Cardiac muscle cell (in vitro differentiated cells and primary cell): ENCODE data around the gene DNAH12. TPM values are rescaled to one million over a fixed set of nuclear protein-coding genes. Genes with fewer than 3 reads are reported as not detected.

Source experiments
- DNase-seq, 2 donors: peaks; one replicate each; pipeline versions ENCODE4 v3.0.0 to v3.0.0-alpha.2; 2010 to 2017; ENCODE audit warnings: low read depth in 1 of 2, low spot score in 1 of 2
- H3K27ac ChIP-seq: fragments of 200-600 bp; sonication (generic); 2 replicates; pipeline ENCODE4 v1.5.1; 2016
- H3K27me3 ChIP-seq: fragments of 200-600 bp; sonication (generic); 2 replicates; pipeline ENCODE4 v1.6.0; 2016; ENCODE audit warnings: control low read depth
- H3K36me3 ChIP-seq: fragments of 200-600 bp; sonication (generic); 2 replicates; pipeline ENCODE4 v1.5.1; 2016; ENCODE audit warnings: control low read depth
- H3K4me1 ChIP-seq: fragments of 200-600 bp; sonication (generic); 2 replicates; pipeline ENCODE4 v1.8.1; 2017; ENCODE audit warnings: low read depth, mild to moderate bottlenecking, mixed run types
- H3K4me3 ChIP-seq: fragments of 200-600 bp; sonication (generic); 2 replicates; pipeline ENCODE4 v1.5.1; 2016; ENCODE audit warnings: mild to moderate bottlenecking
- H3K9me3 ChIP-seq: fragments of 200-600 bp; sonication (generic); 2 replicates; pipeline ENCODE4 v1.5.1; 2017; ENCODE audit warnings: low read depth, mild to moderate bottlenecking, control low read depth
- polyA plus RNA-seq: library from polyadenylated mRNA; unstranded; fragments of >200 nt; fragmentation: Nextera tagmentation; extraction: Ambion mirVana; gene quantifications from 2 replicates; pipeline ENCODE4 v1.2.1, GENCODE V29; 2016
- total RNA-seq: library from RNA; depleted of rRNA; stranded (reverse); fragments of >200 nt; gene quantifications from 2 replicates; pipeline ENCODE4 v1.2.3, GENCODE V29; 2016
- TF ChIP-seq, protein P1 (sequence below): IDR thresholded peaks from 2 replicates; pipeline ENCODE4 v1.5.1; 2012; ENCODE audit warnings: low read depth, mild to moderate bottlenecking, low read length

DNAH12 gene
- total and polyA plus RNA-seq, 2 experiments from 2014 or later, result 0.57 to 0.71 TPM

DNA sequence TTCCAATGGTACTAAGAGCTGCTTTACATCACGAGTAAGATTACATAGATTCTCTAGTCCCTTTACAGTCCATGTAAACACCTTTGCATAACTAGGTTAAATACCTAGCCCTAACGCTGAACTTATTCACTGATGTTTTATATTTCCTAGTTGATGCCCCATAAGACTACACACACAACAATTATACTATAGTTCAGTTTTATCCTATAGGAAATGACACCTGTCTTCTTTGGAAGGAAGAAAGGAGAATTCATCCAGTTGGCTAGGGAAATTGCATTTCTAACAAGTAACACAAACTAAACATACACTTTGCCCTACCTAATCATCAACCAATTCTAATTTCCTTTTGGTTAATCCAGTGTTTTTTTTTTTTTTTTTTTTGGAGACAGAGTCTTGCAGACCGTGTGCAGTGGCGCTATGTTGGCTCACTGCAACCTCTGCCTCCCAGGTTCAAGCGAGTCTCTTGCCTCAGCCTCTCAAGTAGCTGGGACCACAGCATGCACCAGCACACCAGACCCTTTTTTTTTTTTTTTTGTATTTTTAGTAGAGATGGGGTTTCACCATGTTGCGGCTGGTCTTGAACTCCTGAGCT lies 25.8 kb upstream of the DNAH12 start:
- Histone ChIP-seq H3K36me3 (peaks cover 45% of the 10 kb centered on the region), H3K9me3 (no peaks in the 10 kb centered on the region), H3K27me3 (no peaks in the 10 kb centered on the region), H3K4me3 (no peak overlapping the region), H3K27ac (no peak overlapping the region), H3K4me1 (no peaks in the 10 kb centered on the region)
- TF ChIP-seq, protein P1, sequence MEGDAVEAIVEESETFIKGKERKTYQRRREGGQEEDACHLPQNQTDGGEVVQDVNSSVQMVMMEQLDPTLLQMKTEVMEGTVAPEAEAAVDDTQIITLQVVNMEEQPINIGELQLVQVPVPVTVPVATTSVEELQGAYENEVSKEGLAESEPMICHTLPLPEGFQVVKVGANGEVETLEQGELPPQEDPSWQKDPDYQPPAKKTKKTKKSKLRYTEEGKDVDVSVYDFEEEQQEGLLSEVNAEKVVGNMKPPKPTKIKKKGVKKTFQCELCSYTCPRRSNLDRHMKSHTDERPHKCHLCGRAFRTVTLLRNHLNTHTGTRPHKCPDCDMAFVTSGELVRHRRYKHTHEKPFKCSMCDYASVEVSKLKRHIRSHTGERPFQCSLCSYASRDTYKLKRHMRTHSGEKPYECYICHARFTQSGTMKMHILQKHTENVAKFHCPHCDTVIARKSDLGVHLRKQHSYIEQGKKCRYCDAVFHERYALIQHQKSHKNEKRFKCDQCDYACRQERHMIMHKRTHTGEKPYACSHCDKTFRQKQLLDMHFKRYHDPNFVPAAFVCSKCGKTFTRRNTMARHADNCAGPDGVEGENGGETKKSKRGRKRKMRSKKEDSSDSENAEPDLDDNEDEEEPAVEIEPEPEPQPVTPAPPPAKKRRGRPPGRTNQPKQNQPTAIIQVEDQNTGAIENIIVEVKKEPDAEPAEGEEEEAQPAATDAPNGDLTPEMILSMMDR, result no peak
- DNase-seq, result no peak

DNA sequence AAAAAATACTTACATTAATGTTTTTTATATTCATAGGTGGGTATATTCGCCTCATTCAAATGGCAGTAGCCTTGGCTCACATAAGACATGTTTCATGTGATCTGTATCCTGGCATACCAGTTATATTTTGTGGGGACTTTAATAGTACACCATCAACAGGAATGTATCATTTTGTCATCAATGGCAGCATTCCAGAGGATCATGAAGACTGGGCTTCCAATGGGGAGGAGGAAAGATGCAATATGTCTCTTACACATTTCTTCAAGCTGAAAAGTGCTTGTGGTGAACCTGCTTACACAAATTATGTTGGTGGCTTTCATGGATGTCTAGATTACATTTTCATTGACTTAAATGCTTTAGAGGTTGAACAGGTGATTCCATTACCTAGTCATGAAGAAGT lies 15.4 kb upstream of the DNAH12 start:
- no peak overlapping the region for H3K27ac ChIP-seq
- no peaks in the 10 kb centered on the region for H3K9me3 ChIP-seq
- TF ChIP-seq, protein P1, result no peak
- peaks cover 5% of the 10 kb centered on the region for H3K4me1 ChIP-seq
- H3K4me3 ChIP-seq, result no peak overlapping the region
- DNase-seq, result peak in 1 of 2 donors; percentile 44
- peaks cover 11% of the 10 kb centered on the region for H3K27me3 ChIP-seq
- H3K36me3 ChIP-seq, result peaks cover 3% of the 10 kb centered on the region

DNA sequence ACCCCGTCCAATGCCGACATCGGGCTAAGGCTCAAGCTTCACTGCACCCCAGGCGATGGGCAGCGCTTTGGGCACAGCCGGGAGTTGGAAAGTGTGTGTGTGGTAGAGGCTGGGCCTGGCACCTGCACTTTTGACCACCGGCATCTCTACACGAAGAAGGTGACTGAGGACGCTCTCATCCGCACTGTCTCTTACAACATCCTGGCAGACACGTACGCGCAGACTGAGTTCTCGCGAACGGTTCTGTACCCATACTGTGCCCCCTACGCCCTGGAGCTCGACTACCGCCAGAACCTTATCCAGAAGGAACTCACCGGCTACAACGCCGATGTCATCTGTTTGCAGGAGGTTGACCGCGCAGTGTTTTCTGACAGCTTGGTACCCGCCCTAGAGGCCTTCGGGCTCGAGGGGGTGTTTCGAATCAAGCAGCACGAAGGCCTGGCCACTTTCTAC lies 13.0 kb upstream of the DNAH12 start:
- Histone ChIP-seq H3K4me3 (peak overlapping the region; percentile 59), H3K9me3 (no peaks in the 10 kb centered on the region), H3K27ac (no peak overlapping the region), H3K27me3 (peaks cover 11% of the 10 kb centered on the region), H3K4me1 (peaks cover 5% of the 10 kb centered on the region), H3K36me3 (peaks cover 3% of the 10 kb centered on the region)
- TF ChIP-seq, protein P1, result no peak
- DNase-seq, result peak; percentile 2 to 48

DNA sequence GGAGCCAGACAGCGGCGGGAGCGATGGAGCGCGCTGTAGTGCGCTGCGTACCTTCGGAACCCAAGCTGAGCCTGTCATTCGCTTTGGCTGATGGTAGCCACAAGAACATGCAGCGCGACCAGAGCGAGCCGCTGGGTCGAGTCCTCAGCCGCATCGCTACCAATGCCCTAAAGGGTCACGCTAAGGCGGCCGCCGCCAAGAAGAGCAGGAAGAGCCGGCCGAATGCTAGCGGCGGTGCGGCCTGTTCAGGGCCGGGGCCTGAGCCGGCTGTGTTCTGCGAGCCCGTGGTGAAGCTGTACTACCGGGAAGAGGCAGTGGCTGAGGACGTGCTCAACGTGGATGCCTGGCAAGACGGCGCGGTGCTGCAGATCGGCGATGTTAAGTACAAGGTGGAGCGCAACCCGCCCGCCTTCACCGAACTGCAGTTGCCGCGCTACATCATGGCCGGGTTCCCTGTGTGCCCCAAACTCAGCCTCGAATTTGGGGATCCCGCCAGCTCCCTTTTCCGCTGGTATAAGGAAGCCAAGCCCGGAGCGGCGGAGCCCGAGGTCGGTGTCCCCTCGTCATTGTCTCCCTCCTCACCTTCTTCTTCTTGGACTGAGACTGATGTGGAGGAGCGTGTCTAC lies 12.4 kb upstream of the DNAH12 start:
- H3K27me3 ChIP-seq, result peaks cover 11% of the 10 kb centered on the region
- peaks cover 1% of the 10 kb centered on the region for H3K4me1 ChIP-seq
- no peaks in the 10 kb centered on the region for H3K9me3 ChIP-seq
- peak overlapping the region; percentile 59 for H3K4me3 ChIP-seq
- peak overlapping the region; percentile 77 for H3K27ac ChIP-seq
- TF ChIP-seq, protein P1, result no peak
- peaks cover 3% of the 10 kb centered on the region for H3K36me3 ChIP-seq
- DNase-seq, result peak; percentile 27 to 43

DNA sequence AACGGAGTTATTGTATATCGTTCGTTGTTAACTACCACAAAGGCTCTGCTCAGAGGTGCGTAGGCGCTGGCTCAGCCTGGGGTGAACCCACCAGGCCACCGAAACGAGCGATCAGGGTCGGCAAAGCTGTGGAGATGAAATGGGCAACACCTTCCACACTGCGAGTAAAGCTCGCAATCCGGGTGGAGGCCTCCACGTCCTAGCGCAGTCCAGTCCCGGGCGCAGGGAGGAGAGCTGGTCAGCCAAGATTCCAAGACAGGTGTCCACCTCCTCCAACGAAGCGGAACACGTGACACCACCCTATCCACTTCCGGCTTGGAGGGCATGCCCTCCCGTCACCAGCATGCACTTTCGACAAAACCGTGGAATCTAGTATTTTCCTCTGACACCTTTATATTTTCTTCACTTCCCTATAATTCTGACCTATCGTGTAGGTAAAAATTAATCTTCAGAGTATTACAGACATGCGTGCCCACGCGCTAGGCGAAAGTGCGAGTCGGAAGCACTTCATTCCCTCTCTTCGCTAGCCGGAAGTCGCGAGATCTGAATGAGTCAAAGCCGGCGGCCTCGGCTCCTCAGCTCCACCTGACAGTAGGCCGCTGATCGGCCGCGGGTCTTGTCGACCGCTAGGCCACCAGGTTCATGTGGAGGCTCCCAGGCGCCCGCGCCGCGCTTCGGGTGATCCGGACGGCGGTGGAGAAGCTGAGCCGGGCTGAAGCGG lies 11.8 kb upstream of the DNAH12 start, which contains the start of gene PDE12:
Gene PDE12 (plus strand): TSS at position 537 of the 721 bp plus-strand sequence. CDS start 106 bp downstream, at position 643.
- peak within 1 kb of the TSS; percentile 77 for H3K27ac ChIP-seq
- peak; percentile 63 to 92 for DNase-seq

More for the DNA sequence above, 11.8 kb upstream of the DNAH12 start, which contains the start of gene PDE12:
- Histone ChIP-seq H3K36me3 (peaks cover under 1% of the 10 kb centered on the region), H3K4me1 (no peaks in the 10 kb centered on the region), H3K9me3 (no peaks in the 10 kb centered on the region), H3K27me3 (peaks cover 11% of the 10 kb centered on the region), H3K4me3 (peak within 1 kb of the TSS; percentile 59)
- TF ChIP-seq, protein P1, result no peak
